Hepatocyte (in vitro differentiated cells): ENCODE results near the gene CYP2S1.

Source experiments
- CTCF ChIP-seq: fragments of 200-600 bp; sonication (generic); IDR thresholded peaks from 2 replicates; pipeline ENCODE4 v1.5.1; 2016; ENCODE audit warnings: antibody characterized with exemption, mild to moderate bottlenecking; ENCODE audit not compliant: poor library complexity
- EZH2 ChIP-seq: fragments of 200-600 bp; sonication (generic); IDR thresholded peaks from 2 replicates; pipeline ENCODE4 v1.6.1; 2016; ENCODE audit warnings: antibody characterized with exemption, mild to moderate bottlenecking, borderline replicate concordance
- EZH2phosphoT487 ChIP-seq: fragments of 200-600 bp; sonication (generic); IDR thresholded peaks from one replicate; pipeline ENCODE4 v1.6.1; 2018; ENCODE audit warnings: antibody characterized with exemption, mild to moderate bottlenecking, low read depth, moderate library complexity; ENCODE audit not compliant: unreplicated experiment, severe bottlenecking

GRCh38 chr19:41220811-41221210 is 27.8 kb downstream of the CYP2S1 start:
- no peak for TF ChIP-seq CTCF
- TF ChIP-seq EZH2 = no peak
- TF ChIP-seq EZH2phosphoT487 = no peak
